HG02870 (cell line): ENCODE results near the gene AURKAIP1.

Experiments
- ATAC-seq: cut with Tn5 transposase; IDR thresholded peaks from one replicate; pipeline ENCODE4 v1.9.1; 2021; ENCODE audit warnings: mild to moderate bottlenecking, moderate library complexity; ENCODE audit not compliant: unreplicated experiment

Gene AURKAIP1

GRCh38 chr1:1348420-1349255, 26.4 kb downstream of the AURKAIP1 start:
- peak; percentile 21 for ATAC-seq

GRCh38 chr1:1347663-1348419, 27.2 kb downstream of the AURKAIP1 start:
- no peak for ATAC-seq

GRCh38 chr1:1347026-1347595, 27.9 kb downstream of the AURKAIP1 start:
- no peak for ATAC-seq

GRCh38 chr1:1346501-1346890, 28.5 kb downstream of the AURKAIP1 start:
- ATAC-seq, result no peak

GRCh38 chr1:1345860-1346500, 29.0 kb downstream of the AURKAIP1 start:
- ATAC-seq, result no peak

- ATAC-seq, result no peak
Observed at GRCh38 chr1:1345384-1345783, 29.6 kb downstream of the AURKAIP1 start.

GRCh38 chr1:1344655-1345361, 30.2 kb downstream of the AURKAIP1 start:
- ATAC-seq, result no peak

GRCh38 chr1:1343811-1344421, 31.1 kb downstream of the AURKAIP1 start:
- no peak for ATAC-seq

- ATAC-seq, result no peak
Observed at GRCh38 chr1:1342584-1343115, 32.4 kb downstream of the AURKAIP1 start.

- no peak for ATAC-seq
Observed at GRCh38 chr1:1342061-1342562, 32.9 kb downstream of the AURKAIP1 start.

- no peak for ATAC-seq
Observed at GRCh38 chr1:1341549-1342021, 33.4 kb downstream of the AURKAIP1 start.

- no peak for ATAC-seq
Observed at GRCh38 chr1:1340791-1341548, 34.0 kb downstream of the AURKAIP1 start.

GRCh38 chr1:1340185-1340584, 34.8 kb downstream of the AURKAIP1 start:
- ATAC-seq, result no peak

- no peak for ATAC-seq
Observed at GRCh38 chr1:1338278-1338677, 36.7 kb downstream of the AURKAIP1 start.

- ATAC-seq, result no peak
Observed at GRCh38 chr1:1337793-1338147, 37.2 kb downstream of the AURKAIP1 start.

GRCh38 chr1:1336931-1337792, 37.8 kb downstream of the AURKAIP1 start:
- ATAC-seq, result no peak

GRCh38 chr1:1336446-1336845, 38.6 kb downstream of the AURKAIP1 start:
- ATAC-seq, result no peak

- ATAC-seq, result no peak
Observed at GRCh38 chr1:1335792-1336248, 39.2 kb downstream of the AURKAIP1 start.
